HAP-1 (cell line): ENCODE results near the gene PDZD8.

Source experiments
- DNase-seq, 2 experiments: peaks; one replicate each; pipeline ENCODE4 v3.0.0-alpha.2; 2016 to 2020; ENCODE audit warnings: low spot score in 2 of 2
- H3K27me3 ChIP-seq: fragments of 250-450 bp; sonication (Bioruptor Pico); 2 replicates; pipeline ENCODE4 v1.5.1; 2020; ENCODE audit warnings: low read depth, mild to moderate bottlenecking, moderate library complexity
- H3K36me3 ChIP-seq: fragments of 250-450 bp; sonication (Bioruptor Pico); replicated peaks from 2 replicates; pipeline ENCODE4 v1.5.1; 2020; ENCODE audit warnings: mild to moderate bottlenecking
- H3K4me1 ChIP-seq: fragments of 250-450 bp; sonication (Bioruptor Pico); 2 replicates; pipeline ENCODE4 v1.5.1; 2020; ENCODE audit warnings: mild to moderate bottlenecking
- H3K4me3 ChIP-seq: fragments of 250-450 bp; sonication (Bioruptor Pico); 2 replicates; pipeline ENCODE4 v1.5.1; 2020; ENCODE audit warnings: mild to moderate bottlenecking, moderate library complexity
- H3K9me3 ChIP-seq: fragments of 250-450 bp; sonication (Bioruptor Pico); 2 replicates; pipeline ENCODE4 v1.5.1; 2020; ENCODE audit warnings: mild to moderate bottlenecking, moderate library complexity
- in situ Hi-C: fragments of 300-500 bp; cut with MboI; formaldehyde crosslinking; loops from 3 replicates; pipeline ENCODE4 v1.14.3; 2020; ENCODE audit warnings: low sequenced_read_pairs, inconsistent platforms, mixed read lengths

The PDZD8 gene

GRCh38 chr10:117410557-117410956 is 35.3 kb upstream of the PDZD8 start:
- Histone ChIP-seq H3K27me3 (no peaks in the 10 kb centered on the region), H3K36me3 (no peaks in the 10 kb centered on the region), H3K4me3 (no peak overlapping the region), H3K9me3 (no peaks in the 10 kb centered on the region), H3K4me1 (no peaks in the 10 kb centered on the region; the same call in 1 of the 2 replicates)
- no peak for DNase-seq
- in situ Hi-C loops: no loop called here

GRCh38 chr10:117409549-117410305 is 34.5 kb upstream of the PDZD8 start:
- Histone ChIP-seq H3K4me3 (no peak overlapping the region), H3K27me3 (no peaks in the 10 kb centered on the region), H3K9me3 (no peaks in the 10 kb centered on the region), H3K4me1 (no peaks in the 10 kb centered on the region; the same call in 1 of the 2 replicates), H3K36me3 (no peaks in the 10 kb centered on the region)
- DNase-seq: no peak
- in situ Hi-C loops: no loop called here

- Histone ChIP-seq H3K9me3 (no peaks in the 10 kb centered on the region), H3K4me3 (no peak overlapping the region), H3K27me3 (no peaks in the 10 kb centered on the region), H3K4me1 (no peaks in the 10 kb centered on the region; the same call in 1 of the 2 replicates), H3K36me3 (no peaks in the 10 kb centered on the region)
- in situ Hi-C loops: no loop called here
- DNase-seq: no peak
Measured at GRCh38 chr10:117408436-117409384, 33.5 kb upstream of the PDZD8 start.

- no peaks in the 10 kb centered on the region for H3K36me3 ChIP-seq
- H3K4me3 ChIP-seq: no peak overlapping the region
- DNase-seq: no peak
- no peaks in the 10 kb centered on the region; the same call in 1 of the 2 replicates for H3K4me1 ChIP-seq
- in situ Hi-C loops: no loop called here
- H3K9me3 ChIP-seq: no peaks in the 10 kb centered on the region
- no peaks in the 10 kb centered on the region for H3K27me3 ChIP-seq
Measured at GRCh38 chr10:117405730-117406129, 30.5 kb upstream of the PDZD8 start.

GRCh38 chr10:117400329-117400728 is 25.1 kb upstream of the PDZD8 start:
- DNase-seq: peak in 1 of 2 experiments; percentile 40
- in situ Hi-C loops: no loop called here
- Histone ChIP-seq H3K4me3 (no peak overlapping the region), H3K9me3 (no peaks in the 10 kb centered on the region), H3K27me3 (no peaks in the 10 kb centered on the region), H3K36me3 (no peaks in the 10 kb centered on the region), H3K4me1 (peaks cover 4% of the 10 kb centered on the region; the same call in 1 of the 2 replicates)

- Histone ChIP-seq H3K36me3 (no peaks in the 10 kb centered on the region), H3K9me3 (no peaks in the 10 kb centered on the region), H3K4me1 (peaks cover 4% of the 10 kb centered on the region; the same call in 1 of the 2 replicates), H3K27me3 (no peaks in the 10 kb centered on the region), H3K4me3 (no peak overlapping the region)
- no peak for DNase-seq
- in situ Hi-C loops: no loop called here
Measured at GRCh38 chr10:117399341-117400196, 24.3 kb upstream of the PDZD8 start.

- H3K4me1 ChIP-seq: peaks cover 4% of the 10 kb centered on the region; the same call in 1 of the 2 replicates
- DNase-seq: no peak
- no peaks in the 10 kb centered on the region for H3K27me3 ChIP-seq
- no peaks in the 10 kb centered on the region for H3K9me3 ChIP-seq
- in situ Hi-C loops: no loop called here
- H3K4me3 ChIP-seq: no peak overlapping the region
- H3K36me3 ChIP-seq: no peaks in the 10 kb centered on the region
Measured at GRCh38 chr10:117398029-117398428, 22.8 kb upstream of the PDZD8 start.

GRCh38 chr10:117391436-117392205 is 16.4 kb upstream of the PDZD8 start:
- H3K9me3 ChIP-seq: no peaks in the 10 kb centered on the region; the same call in 1 of the 2 replicates
- no peak overlapping the region for H3K4me3 ChIP-seq
- in situ Hi-C loops: no loop called here
- H3K27me3 ChIP-seq: peaks cover 9% of the 10 kb centered on the region; the same call in 1 of the 2 replicates
- no peaks in the 10 kb centered on the region for H3K36me3 ChIP-seq
- no peaks in the 10 kb centered on the region for H3K4me1 ChIP-seq
- DNase-seq: no peak

GRCh38 chr10:117390420-117390819 is 15.2 kb upstream of the PDZD8 start:
- no peaks in the 10 kb centered on the region for H3K4me1 ChIP-seq
- DNase-seq: no peak
- H3K9me3 ChIP-seq: no peaks in the 10 kb centered on the region; the same call in 1 of the 2 replicates
- no peaks in the 10 kb centered on the region for H3K36me3 ChIP-seq
- no peak overlapping the region for H3K4me3 ChIP-seq
- in situ Hi-C loops: no loop called here
- H3K27me3 ChIP-seq: peaks cover 9% of the 10 kb centered on the region; the same call in 1 of the 2 replicates

GRCh38 chr10:117386805-117387204 is 11.6 kb upstream of the PDZD8 start:
- Histone ChIP-seq H3K9me3 (no peaks in the 10 kb centered on the region; the same call in 1 of the 2 replicates), H3K4me3 (no peak overlapping the region), H3K27me3 (peaks cover 12% of the 10 kb centered on the region; the same call in 1 of the 2 replicates), H3K36me3 (no peaks in the 10 kb centered on the region), H3K4me1 (no peaks in the 10 kb centered on the region)
- in situ Hi-C loops: no loop called here
- DNase-seq: no peak

GRCh38 chr10:117382861-117383260 is 7.6 kb upstream of the PDZD8 start:
- Histone ChIP-seq H3K27me3 (peaks cover 23% of the 10 kb centered on the region; the same call in 1 of the 2 replicates), H3K4me1 (no peaks in the 10 kb centered on the region), H3K9me3 (no peaks in the 10 kb centered on the region), H3K4me3 (no peak overlapping the region), H3K36me3 (no peaks in the 10 kb centered on the region)
- in situ Hi-C loops: no loop called here
- DNase-seq: no peak

- DNase-seq: peak in 1 of 2 experiments; percentile 44
- H3K9me3 ChIP-seq: no peaks in the 10 kb centered on the region
- H3K36me3 ChIP-seq: no peaks in the 10 kb centered on the region; the same call in 1 of the 2 replicates
- peak overlapping the region; percentile 86 for H3K4me3 ChIP-seq
- peaks cover 6% of the 10 kb centered on the region; the same call in 1 of the 2 replicates for H3K27me3 ChIP-seq
- H3K4me1 ChIP-seq: peaks cover 27% of the 10 kb centered on the region
- in situ Hi-C loops: no loop called here
Measured at GRCh38 chr10:117374506-117375359, 507 bp downstream of the PDZD8 start.
